Measurements from ENCODE around the gene NUBP2. TPM values are rescaled to one million over a fixed set of nuclear protein-coding genes. Genes with fewer than 3 reads are reported as not detected.

The NUBP2 gene
- total RNA-seq, 1 experiment from 2014 or later, result 103 TPM

- Histone ChIP-seq H3K9ac (ENCODE audit: low read length) (no peak overlapping the region), H4K20me1 (ENCODE audit: insufficient read depth) (no peaks in the 10 kb centered on the region), H3K27ac (ENCODE audit: low read depth, low read length) (no peak overlapping the region), H3K9me3 (ENCODE audit: control insufficient read depth in 1 of 2, insufficient read depth in 1 of 2, low read depth in 1 of 2, low read length in 2 of 2) (no peaks in the 10 kb centered on the region), H2AFZ (ENCODE audit: low read depth, low read length, poor library complexity, severe bottlenecking) (no peak overlapping the region), H3K4me1 (ENCODE audit: control insufficient read depth in 1 of 2, insufficient read depth in 2 of 2, low read length in 2 of 2) (peaks cover 6 to 10% of the 10 kb centered on the region in 2 experiments; a peak in 3 of 4 replicates), H3K4me2 (ENCODE audit: low read length) (no peak overlapping the region), H3K9me2 (ENCODE audit: insufficient read depth) (no peaks in the 10 kb centered on the region), H3K36me3 (ENCODE audit: control insufficient read depth in 1 of 2, insufficient read depth in 2 of 2, low read length in 2 of 2) (no peaks in the 10 kb centered on the region), H3K27me3 (ENCODE audit: insufficient read depth, low read length) (no peaks in the 10 kb centered on the region), H3K4me3 (replicated peaks in 1 of 2; ENCODE audit: low read depth in 1 of 2, low read length in 2 of 2) (no peak overlapping the region), H3K79me2 (ENCODE audit: insufficient read depth, low read length) (no peaks in the 10 kb centered on the region)
- ChIA-PET RAD21 (ENCODE audit: low non-redundant PET in 1 of 2, low total read pairs in 2 of 2, uncharacterized antibody in 2 of 2, unreplicated experiment in 2 of 2) (no interaction called here), POLR2A (no interaction called here), CTCF (no interaction called here)
- ATAC-seq, result no peak
- no peak for DNase-seq (ENCODE audit: low read depth, low spot score)
- intact Hi-C loops (cut with micrococcal nuclease), result no loop called here
- BruUV-seq (replicated peaks), result no TSS peak
- TF ChIP-seq EGR1 (IDR thresholded peaks at IDR 0.05; ENCODE audit: low read depth) (no peak), SRF (IDR thresholded peaks at IDR 0.05; ENCODE audit: low read depth) (no peak), SIN3A (IDR thresholded peaks at IDR 0.05; ENCODE audit: low read depth) (no peak), FOSL1 (IDR thresholded peaks at IDR 0.05; ENCODE audit: low read depth) (no peak), ELF1 (IDR thresholded peaks at IDR 0.05; ENCODE audit: borderline replicate concordance, low read depth) (no peak), CTCF (IDR thresholded peaks at IDR 0.05 in 2 of 3, conservative IDR thresholded peaks at IDR 0.05 in 1 of 3; ENCODE audit: borderline replicate concordance in 1 of 3, insufficient read depth in 1 of 3, low read depth in 2 of 3, low read length in 2 of 3) (no peak)
- TF ChIP-seq, protein P1, sequence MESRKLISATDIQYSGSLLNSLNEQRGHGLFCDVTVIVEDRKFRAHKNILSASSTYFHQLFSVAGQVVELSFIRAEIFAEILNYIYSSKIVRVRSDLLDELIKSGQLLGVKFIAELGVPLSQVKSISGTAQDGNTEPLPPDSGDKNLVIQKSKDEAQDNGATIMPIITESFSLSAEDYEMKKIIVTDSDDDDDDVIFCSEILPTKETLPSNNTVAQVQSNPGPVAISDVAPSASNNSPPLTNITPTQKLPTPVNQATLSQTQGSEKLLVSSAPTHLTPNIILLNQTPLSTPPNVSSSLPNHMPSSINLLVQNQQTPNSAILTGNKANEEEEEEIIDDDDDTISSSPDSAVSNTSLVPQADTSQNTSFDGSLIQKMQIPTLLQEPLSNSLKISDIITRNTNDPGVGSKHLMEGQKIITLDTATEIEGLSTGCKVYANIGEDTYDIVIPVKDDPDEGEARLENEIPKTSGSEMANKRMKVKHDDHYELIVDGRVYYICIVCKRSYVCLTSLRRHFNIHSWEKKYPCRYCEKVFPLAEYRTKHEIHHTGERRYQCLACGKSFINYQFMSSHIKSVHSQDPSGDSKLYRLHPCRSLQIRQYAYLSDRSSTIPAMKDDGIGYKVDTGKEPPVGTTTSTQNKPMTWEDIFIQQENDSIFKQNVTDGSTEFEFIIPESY (IDR thresholded peaks at IDR 0.05; ENCODE audit: extremely low read depth, insufficient replicate concordance, low read length), result no peak
These were observed 27.3 kb downstream of the NUBP2 start for GRCh38 chr16:1810106-1810505.
